Testis (tissue), 2 donors: Measurements from ENCODE around the gene STAM.

Experiments
- CTCF ChIP-seq, 3 experiments: fragments of 450-650 bp in 2 of 3; fragments of 200-600 bp in 1 of 3; sonication (generic) in 1 of 3; IDR thresholded peaks; one replicate each; pipeline ENCODE4 v1.5.1; 2016 to 2019; ENCODE audit warnings: antibody characterized with exemption in 3 of 3, mild to moderate bottlenecking in 2 of 3, moderate library complexity in 1 of 3
- POLR2A ChIP-seq: fragments of 450-650 bp; IDR thresholded peaks from one replicate; pipeline ENCODE4 v1.6.1; 2017; ENCODE audit warnings: antibody characterized with exemption, mild to moderate bottlenecking, moderate library complexity

DNA sequence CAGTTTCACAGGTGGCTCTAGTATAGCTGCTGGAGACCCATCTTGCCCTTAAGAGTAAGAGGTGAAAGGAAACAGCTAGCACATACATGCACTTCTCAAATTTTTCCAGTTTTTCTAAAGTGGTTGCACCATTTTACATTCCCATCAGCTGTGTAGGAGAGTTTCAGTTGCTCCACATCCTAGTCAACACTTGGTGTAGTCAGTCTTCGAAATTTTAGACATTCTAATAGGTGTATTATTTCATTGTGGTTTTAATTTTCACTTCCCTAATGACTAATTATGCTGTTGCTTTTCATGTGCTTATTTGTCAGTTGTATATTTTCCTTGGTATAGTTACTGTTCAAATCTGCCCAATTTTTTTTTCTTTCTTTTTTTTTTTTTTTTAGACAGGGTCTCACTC, 17.3 kb upstream of the STAM start:
- TF ChIP-seq POLR2A = no peak
- TF ChIP-seq CTCF (IDR thresholded peaks at IDR 0.05) = no peak
